SU-DHL-6 (cell line): Measurements from ENCODE around the gene DPP4.

Source experiments
- H2AFZ ChIP-seq: fragments of 200-600 bp; sonication (generic); 2 replicates; pipeline ENCODE4 v1.6.1; 2014; ENCODE audit warnings: low read depth, mild to moderate bottlenecking, moderate library complexity, mixed read lengths, antibody characterized with exemption, low read length; ENCODE audit not compliant: severe bottlenecking
- H3F3A ChIP-seq: fragments of 200-600 bp; shearing (Covaris generic); 2 replicates; pipeline ENCODE4 v1.6.0; 2016; ENCODE audit warnings: antibody characterized with exemption, mild to moderate bottlenecking; ENCODE audit not compliant: insufficient read depth
- H3K27ac ChIP-seq: fragments of 200-600 bp; sonication (generic); 2 replicates; pipeline ENCODE4 v1.5.1; 2016; ENCODE audit warnings: low read depth, mild to moderate bottlenecking, low read length, moderate library complexity, mixed read lengths
- H3K27me3 ChIP-seq: fragments of 200-600 bp; sonication (generic), shearing (Covaris generic); 2 replicates; pipeline ENCODE4 v1.6.0; 2014; ENCODE audit warnings: mild to moderate bottlenecking, low read length
- H3K36me3 ChIP-seq: fragments of 200-600 bp; sonication (generic); 2 replicates; pipeline ENCODE4 v1.6.1; 2014; ENCODE audit warnings: mild to moderate bottlenecking, low read length, mixed read lengths
- H3K4me2 ChIP-seq: fragments of 300-600, 200-600 bp; shearing (Covaris generic), sonication (generic); 2 replicates; pipeline ENCODE4 v1.6.0; 2014; ENCODE audit warnings: low read length, low read depth, mild to moderate bottlenecking; ENCODE audit not compliant: poor library complexity, severe bottlenecking
- H3K4me3 ChIP-seq: fragments of 200-600 bp; sonication (generic); 2 replicates; pipeline ENCODE4 v1.5.1; 2014; ENCODE audit warnings: antibody characterized with exemption, low read length, mild to moderate bottlenecking, mixed read lengths; ENCODE audit not compliant: insufficient read depth, poor library complexity, severe bottlenecking
- H3K79me2 ChIP-seq: fragments of 200-600 bp; sonication (generic); 2 replicates; pipeline ENCODE4 v1.6.1; 2014; ENCODE audit warnings: mild to moderate bottlenecking, low read length, moderate library complexity; ENCODE audit not compliant: insufficient read depth
- H3K9ac ChIP-seq: fragments of 200-600 bp; sonication (generic); 2 replicates; pipeline ENCODE4 v1.7.0; 2014; ENCODE audit warnings: mild to moderate bottlenecking, low read length
- H3K9me2 ChIP-seq: fragments of 200-600 bp; sonication (generic); replicated peaks from 2 replicates; pipeline ENCODE4 v1.6.1; 2014; ENCODE audit warnings: low read length; ENCODE audit not compliant: insufficient read depth
- H3K9me3 ChIP-seq: fragments of 200-600 bp; sonication (generic); 2 replicates; pipeline ENCODE4 v1.6.1; 2014; ENCODE audit warnings: low read length, mixed read lengths; ENCODE audit not compliant: insufficient read depth
- H4K20me1 ChIP-seq: fragments of 200-600 bp; sonication (generic); 2 replicates; pipeline ENCODE4 v1.6.1; 2014; ENCODE audit warnings: low read depth, mild to moderate bottlenecking, antibody characterized with exemption, low read length, moderate library complexity, mixed read lengths
- CTCF ChIP-seq: fragments of 200-600 bp; sonication (generic); IDR thresholded peaks from one replicate; pipeline ENCODE4 v1.5.1; 2017; ENCODE audit warnings: antibody characterized with exemption, mild to moderate bottlenecking, low read length, moderate library complexity; ENCODE audit not compliant: insufficient read depth, poor library complexity, severe bottlenecking
- EZH2phosphoT487 ChIP-seq: fragments of 200-600 bp; sonication (generic), shearing (Covaris generic); conservative IDR thresholded peaks from 2 replicates; pipeline ENCODE4 v1.6.1; 2018; ENCODE audit warnings: mild to moderate bottlenecking, antibody characterized with exemption, low read length, moderate library complexity, mixed read lengths

The DPP4 gene

DNA sequence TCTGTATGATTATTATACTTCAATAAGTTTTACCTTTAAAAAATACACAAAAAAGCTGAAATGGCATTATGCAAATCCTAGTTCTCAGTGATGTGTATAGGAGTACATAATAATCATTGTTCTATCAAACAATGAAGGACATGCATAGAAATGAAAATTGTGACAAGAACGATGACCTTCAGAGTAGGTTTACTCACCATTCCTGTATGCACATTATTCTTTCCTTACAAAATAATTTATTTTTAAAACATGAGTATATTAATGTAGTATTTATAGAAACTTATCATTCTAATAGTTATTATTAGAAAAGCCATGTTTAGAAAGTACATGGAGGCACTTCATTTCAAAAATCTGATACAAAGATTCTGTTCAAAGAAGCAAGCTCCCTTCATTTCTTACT is 32.7 kb upstream of the DPP4 start:
- H3K4me3 ChIP-seq = no peak overlapping the region
- H3K9ac ChIP-seq = no peak overlapping the region
- H3F3A ChIP-seq = no peaks in the 10 kb centered on the region
- no peaks in the 10 kb centered on the region for H3K27me3 ChIP-seq
- TF ChIP-seq EZH2phosphoT487 (no peak), CTCF (no peak)
- H2AFZ ChIP-seq = no peak overlapping the region
- H3K27ac ChIP-seq = no peak overlapping the region
- no peaks in the 10 kb centered on the region for H3K36me3 ChIP-seq
- H3K9me3 ChIP-seq = no peaks in the 10 kb centered on the region
- H4K20me1 ChIP-seq = no peaks in the 10 kb centered on the region
- no peaks in the 10 kb centered on the region for H3K9me2 ChIP-seq
- no peaks in the 10 kb centered on the region for H3K79me2 ChIP-seq
- no peak overlapping the region for H3K4me2 ChIP-seq

GRCh38 chr2:162106146-162106551 is 32.1 kb upstream of the DPP4 start:
- TF ChIP-seq CTCF = no peak
- TF ChIP-seq EZH2phosphoT487 = no peak
- H4K20me1 ChIP-seq = no peaks in the 10 kb centered on the region
- H3K4me3 ChIP-seq = no peak overlapping the region
- no peak overlapping the region for H3K27ac ChIP-seq
- no peaks in the 10 kb centered on the region for H3K27me3 ChIP-seq
- no peaks in the 10 kb centered on the region for H3K79me2 ChIP-seq
- H3K9ac ChIP-seq = no peak overlapping the region
- H3K4me2 ChIP-seq = no peak overlapping the region
- H3K9me2 ChIP-seq = no peaks in the 10 kb centered on the region
- no peaks in the 10 kb centered on the region for H3K36me3 ChIP-seq
- H2AFZ ChIP-seq = no peak overlapping the region
- no peaks in the 10 kb centered on the region for H3K9me3 ChIP-seq
- no peaks in the 10 kb centered on the region for H3F3A ChIP-seq

DNA sequence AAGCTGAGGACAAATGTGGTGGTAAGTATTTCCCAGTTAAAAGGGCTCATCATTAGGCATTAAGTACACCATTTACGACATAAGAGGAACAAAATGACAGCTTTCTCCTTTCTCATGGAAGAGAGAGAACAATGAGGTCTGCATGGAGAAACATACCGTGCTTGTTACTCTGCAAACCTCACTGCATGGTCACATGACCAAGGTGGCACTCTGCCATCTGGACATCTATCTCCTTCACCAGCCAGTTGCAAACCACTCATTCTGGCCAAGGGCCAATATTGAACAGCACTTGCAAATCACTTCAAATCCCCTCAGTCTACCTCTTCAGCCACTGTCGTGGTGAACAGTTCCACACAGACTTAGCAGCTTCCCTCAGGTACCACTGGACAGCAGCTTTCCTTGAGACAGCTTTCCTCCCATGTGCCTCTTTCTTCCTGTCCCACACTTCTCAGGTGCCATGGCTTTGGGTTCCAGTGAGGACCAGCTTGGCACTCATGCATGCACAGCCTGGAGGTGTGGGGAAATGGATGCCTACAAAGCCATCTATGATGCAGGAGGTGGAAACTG is 29.5 kb upstream of the DPP4 start:
- Histone ChIP-seq H3K9me3 (no peaks in the 10 kb centered on the region), H3K36me3 (no peaks in the 10 kb centered on the region), H3K27me3 (no peaks in the 10 kb centered on the region), H3K4me2 (no peak overlapping the region), H3K4me3 (no peak overlapping the region), H3K9me2 (no peaks in the 10 kb centered on the region), H2AFZ (no peak overlapping the region), H4K20me1 (no peaks in the 10 kb centered on the region), H3K27ac (no peak overlapping the region), H3K9ac (no peak overlapping the region), H3F3A (no peaks in the 10 kb centered on the region), H3K79me2 (no peaks in the 10 kb centered on the region)
- TF ChIP-seq CTCF = no peak
- TF ChIP-seq EZH2phosphoT487 = no peak
